HG03103 (cell line): ENCODE results near the gene NFAM1.

Experiments
- ATAC-seq: cut with Tn5 transposase; IDR thresholded peaks from one replicate; pipeline ENCODE4 v1.9.1; 2021; ENCODE audit warnings: low read depth; ENCODE audit not compliant: unreplicated experiment

The NFAM1 gene

DNA sequence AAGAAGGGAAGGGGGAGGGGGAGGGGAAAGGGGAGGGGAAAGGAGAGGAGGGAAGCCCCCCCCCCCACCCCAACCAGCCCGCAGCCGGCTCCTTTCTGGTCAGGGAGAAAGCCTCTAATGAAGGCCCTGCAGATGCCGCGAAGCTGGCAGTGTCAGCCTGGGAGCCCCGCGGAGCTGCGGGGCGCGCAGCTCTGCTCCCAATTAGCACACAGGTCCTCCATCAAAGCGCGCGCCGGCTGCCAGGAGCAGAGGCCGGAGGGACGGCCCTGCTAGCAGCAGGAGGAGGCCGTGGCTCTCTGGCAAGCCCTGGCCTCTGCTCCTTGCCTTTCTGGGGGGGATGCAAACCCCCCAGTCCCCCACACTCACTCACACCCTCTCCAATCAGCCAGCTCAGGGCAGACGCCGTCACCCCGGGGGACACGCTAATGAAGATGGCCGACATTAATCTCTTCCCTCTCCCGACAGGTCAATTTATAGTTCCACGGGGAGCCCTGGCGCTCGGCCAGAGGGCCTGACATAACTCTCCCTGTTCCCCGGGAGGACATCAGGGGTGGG lies 91.3 kb downstream of the NFAM1 start:
- no peak for ATAC-seq

DNA sequence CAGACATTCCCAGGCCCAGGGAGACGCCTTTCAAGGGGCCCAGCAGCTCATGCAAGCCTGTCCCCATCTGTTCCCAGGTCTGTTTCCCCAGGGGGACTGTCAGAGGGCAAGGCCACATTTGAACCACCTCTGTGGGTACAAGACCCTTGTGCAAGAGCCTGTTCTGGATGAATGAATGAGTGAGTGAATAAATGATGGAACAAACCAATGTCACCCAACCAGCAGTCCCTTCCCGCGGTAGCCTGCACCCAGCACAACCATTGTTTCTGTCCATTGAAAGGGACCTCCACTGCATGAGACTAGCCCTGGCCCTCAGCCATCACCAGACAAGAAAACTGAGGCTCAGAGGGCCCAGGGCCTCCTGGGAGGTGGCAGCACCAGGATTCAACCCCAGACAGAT lies 92.1 kb downstream of the NFAM1 start:
- ATAC-seq, result no peak

DNA sequence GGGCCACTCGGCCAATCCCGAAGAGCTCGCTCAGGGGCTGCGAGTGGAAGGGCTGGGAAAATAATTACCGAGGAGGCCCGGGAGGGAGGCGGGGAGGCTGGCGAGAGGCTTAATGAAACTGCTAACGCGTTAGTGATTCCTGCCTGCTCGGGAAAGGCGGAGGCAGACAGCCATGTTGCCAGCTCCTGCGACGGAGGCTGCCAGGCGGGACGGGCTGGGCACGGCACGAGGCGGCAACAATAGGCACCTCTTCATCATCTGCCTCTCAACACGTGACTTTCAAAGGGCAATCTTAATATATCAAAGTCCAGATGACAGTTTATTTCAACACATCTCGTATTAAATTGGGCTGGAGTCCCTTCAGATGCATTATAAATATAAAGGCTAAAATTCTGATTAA lies 93.7 kb downstream of the NFAM1 start:
- ATAC-seq, result no peak

DNA sequence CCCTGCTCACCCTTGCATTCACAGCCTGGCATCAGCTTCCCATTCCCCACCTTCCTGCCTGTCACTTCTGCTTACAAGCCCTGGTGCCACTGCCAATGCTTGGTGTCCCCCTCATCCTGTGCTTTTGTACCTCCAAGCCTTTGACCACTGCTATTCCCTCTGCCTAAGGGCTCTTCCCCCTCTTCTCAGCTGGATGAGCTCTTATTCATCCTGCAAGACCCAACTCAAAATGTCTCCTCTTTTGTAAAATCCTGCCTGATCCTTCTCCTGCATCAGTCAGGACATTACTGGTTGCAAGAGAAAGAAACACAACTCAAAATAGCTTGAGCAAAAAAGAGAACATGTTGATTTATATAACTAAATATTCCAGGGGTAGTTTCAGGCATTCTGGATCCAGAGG lies 94.8 kb downstream of the NFAM1 start:
- ATAC-seq, result no peak

DNA sequence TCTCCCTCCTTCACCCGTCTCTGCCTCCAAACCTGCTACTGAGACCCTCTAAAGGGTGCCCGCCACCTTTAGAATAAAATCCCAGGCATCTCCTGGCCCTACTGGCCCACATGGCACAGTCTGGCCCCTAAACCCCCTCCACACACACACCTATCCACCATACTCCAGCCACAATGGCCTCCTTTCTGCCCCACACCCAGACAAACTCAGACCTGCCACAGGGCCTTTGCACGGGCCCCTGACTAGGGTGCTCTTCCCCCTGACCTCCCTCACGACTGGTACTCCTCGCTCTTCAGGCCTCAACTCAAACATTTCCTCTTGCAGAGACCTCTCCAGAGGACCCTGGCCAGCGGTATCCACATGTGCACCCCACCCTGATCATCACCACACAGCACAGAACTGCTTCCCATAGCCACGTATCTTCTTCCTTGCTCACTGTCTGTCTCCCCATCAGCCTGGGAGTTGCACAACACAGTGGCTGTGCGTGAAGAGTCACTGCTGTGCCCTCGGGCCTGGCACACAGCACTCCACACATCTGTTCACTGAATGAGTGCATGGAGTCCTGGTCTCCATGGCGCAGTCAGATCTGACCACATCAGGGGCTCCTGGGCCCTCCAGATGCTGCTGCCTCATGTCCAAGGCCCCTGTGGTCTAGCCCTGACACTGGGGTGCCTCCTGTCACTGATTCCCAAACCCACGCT lies 95.5 kb downstream of the NFAM1 start:
- no peak for ATAC-seq

DNA sequence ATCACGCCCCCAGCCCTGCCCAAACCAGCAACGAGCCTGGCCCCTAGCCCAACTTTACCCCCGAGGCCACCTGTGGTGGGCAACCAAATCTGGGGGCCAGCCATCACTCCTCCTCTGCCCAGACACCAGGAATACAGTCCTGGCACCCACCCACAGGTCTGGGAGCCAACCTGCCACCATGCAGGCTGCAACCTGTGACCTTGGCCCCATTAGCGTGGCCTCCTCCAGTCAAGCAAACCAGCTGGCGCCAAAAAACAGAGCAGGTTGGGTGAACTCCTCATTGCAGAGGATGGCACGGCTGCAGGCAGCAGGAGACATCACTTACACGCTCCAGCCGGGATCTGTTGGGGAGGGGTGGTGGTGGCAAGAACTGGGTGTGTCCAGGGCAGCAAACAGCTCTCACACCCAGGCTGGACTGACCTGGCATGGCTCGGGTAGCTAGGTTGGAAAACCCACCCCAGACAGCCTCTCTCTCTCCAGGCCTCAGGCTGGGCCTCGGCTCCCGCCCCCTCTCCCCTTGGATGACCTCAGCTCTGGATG lies 96.3 kb downstream of the NFAM1 start:
- no peak for ATAC-seq

DNA sequence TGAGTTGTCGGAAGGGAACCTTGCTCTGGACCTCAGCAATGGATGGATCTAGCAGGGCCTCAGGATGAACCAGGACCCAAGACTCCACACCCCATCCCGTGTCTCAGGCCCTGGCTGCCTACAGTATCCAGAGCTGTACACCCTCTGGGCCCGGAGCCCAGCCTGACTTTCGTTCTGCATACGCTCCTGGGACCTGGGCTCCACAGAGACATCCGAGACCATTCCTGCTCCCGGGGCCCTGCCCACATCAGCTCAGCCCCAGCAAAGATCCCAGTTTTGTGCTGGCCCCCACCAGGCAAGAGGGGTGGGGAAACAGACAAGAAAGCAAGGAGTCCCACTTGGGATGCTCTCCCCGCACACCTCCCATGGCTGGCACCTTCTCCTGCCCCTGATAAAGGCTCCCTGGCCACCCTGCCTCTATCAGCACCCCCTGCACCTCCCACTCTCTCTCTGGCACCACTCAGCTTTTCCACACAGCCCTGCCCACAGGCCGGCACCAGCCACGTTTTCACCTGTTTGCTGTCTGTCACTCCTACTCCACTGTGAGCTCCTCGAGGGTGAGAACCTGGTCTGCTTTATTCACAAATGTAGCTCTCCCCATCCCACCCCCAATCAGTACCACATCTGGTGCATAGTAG lies 97.2 kb downstream of the NFAM1 start:
- ATAC-seq, result no peak

DNA sequence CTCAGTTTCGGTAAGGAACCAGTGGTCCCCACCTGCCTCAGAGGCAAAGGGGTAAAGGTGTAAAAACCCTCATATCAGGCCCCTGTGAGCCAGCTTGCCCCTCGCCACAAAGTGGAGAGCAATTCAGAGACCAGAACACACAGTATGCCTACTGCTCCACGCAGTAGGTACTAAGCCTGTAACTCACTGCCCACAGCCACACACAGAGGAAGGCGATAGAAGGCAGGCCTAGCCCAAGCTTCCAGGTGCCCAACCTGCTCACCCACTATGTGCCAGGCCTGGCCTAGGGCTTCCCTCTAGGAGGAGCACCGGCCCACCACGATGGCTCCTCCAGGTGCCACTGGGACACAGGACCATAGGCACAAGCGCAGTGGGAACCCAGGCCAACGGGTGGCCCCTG lies 98.7 kb downstream of the NFAM1 start:
- ATAC-seq, result no peak

DNA sequence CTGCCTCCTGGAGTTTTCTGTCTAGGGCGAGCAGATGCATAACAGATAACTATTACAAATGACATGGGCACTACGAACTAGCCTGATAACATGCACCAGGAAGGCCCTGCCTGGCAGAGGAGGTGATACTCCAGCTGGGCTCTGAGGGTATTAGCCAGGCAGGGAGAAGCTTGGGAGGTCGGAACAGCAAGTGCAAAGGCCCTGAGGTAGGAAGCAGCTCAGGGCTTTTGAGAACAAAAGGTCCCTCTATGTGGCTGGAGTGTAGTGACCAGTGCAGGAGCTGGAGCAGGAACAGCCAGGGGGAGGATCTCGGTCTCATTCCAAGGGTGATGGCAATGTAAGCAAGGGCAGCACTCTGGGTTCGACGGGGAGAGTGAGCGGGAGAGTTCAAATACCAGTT lies 100.1 kb downstream of the NFAM1 start:
- no peak for ATAC-seq

DNA sequence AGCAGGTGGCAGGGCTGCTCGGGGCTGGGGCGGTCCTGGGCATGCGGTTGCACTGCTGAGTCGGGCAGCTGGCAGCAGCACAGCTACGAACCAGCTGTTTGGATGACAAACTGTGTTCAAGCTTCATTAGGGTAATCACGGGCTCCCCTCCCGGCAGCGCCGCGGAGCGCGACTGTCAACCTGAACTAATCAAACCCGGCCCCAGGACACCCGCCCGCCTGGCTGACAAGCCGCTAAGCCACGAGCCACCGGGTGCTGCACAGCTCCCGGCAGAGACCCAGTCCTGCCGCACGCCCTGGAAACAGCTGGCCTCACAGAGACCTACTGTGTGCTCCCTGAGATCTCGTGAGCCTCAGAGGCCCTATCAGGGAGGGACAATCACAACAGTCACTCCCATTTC lies 101.2 kb downstream of the NFAM1 start:
- ATAC-seq, result no peak
